ENCODE data around the gene GTSF1L.

The GTSF1L gene

DNA sequence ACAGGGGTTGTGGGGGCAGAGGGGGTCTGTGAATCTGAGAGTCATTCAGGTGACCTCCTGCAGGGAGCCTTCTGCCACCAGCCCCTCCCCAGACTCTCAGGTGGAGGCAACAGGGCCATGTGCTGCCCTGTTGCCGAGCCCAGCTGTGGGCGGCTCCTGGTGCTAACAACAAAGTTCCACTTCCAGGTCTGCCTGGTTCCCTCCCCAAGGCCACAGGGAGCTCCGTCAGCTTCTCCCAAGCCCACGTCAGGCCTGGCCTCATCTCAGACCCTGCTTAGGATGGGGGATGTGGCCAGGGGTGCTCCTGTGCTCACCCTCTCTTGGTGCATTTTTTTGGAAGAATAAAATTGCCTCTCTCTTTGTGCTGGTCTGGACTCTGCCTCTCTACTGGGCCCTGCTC is 10.7 kb downstream of the GTSF1L start:
- DNase-seq (ENCODE audit: low spot score) = no peak

DNA sequence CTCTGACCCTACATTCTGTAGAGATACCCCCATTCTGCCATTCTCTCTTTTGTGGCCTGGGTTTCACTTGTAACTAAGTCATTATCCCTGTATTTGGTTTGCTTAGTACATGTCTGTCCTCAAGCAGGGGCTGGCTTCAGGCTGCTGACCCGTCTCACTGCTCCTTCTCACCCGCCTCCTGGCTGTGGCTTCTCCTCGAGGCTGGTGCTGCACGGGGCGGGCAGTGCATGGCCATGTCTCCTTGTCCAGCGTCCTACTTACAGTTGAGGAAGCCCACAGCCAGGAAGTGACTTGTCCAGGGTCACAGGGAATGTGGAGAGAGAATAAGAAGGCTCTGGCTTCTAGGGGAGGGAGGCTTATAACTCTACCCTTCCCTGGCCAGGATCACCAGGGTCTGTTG is 11.3 kb downstream of the GTSF1L start:
- DNase-seq (ENCODE audit: low spot score) = no peak

DNA sequence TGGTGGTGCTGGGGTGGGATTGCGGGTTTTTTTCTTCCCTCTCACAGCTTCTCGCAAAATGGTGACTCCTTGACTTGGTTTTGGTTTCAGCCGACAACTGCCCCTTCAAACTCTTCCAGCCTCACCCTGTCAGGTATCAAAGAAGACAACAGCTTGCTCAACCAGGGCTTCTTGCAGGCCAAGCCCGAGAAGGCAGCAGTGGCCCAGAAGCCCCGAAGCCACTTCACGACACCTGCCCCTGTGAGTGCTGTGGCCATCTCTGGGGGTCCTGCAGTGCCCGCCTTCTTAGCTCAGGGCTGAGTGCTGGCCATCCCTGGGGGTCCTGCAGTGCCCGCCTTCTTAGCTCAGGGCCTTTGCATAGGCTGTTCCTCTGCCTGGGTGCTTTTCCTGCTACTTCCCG is 11.8 kb downstream of the GTSF1L start:
- DNase-seq (ENCODE audit: low spot score) = no peak

DNA sequence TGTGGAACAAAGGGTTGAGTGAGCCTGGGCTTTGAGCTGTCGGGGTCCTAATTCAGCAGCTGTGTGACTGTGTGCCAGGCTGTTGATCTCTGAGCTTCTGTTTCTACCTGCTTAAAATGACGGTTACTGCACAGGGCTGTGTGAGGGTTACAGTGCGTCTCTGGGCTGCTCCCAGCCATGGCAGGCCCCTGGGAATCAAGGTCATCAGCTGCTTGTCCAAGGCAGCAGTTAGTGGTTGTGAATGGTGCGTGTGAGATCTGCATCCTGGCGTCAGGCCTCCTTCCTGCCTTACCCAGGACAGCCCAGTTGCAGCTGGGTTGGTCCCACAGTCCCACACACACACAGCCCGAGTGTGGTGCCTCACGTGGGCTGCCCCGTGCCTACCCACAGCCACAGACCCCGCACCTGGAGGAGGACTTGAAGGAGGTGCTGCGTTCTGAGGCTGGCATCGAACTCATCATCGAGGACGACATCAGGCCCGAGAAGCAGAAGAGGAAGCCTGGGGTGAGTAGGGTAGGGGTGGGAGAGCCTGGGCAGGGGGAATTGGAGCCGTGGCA is 15.6 kb downstream of the GTSF1L start:
- DNase-seq (ENCODE audit: low spot score) = no peak

DNA sequence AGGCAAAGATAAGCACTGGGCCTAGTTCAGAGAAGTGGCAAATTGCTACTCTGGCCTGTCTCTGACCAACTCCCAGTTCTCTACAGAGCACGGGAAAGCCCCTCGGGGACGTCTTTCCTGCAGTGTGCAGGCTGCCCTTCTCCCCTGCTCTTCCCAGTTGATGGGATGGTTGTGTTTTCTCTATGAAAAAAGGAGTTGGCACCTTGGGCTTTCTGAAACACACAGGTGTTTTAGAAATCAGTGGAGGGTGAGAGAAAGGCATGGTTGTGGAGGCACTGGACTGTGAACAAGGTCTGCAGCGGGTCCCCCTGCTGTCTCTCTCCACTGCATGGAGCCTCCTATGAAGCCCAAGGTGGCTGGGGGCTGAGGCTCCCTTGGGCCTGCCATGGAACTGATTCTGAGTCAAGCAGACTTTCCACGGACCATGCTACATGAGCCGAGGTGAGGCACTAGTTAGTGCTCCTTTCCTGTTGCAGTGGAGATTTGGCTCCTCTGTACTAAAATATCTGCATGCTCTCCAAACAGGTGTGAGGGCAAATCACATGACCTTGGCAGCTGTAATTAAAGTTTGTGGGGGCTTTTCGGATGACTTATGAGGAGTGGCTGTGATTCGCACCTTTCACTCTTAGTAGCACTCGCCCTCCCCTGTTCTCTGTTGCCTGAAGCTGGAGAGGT is 16.3 kb downstream of the GTSF1L start:
- DNase-seq (ENCODE audit: low spot score) = no peak

DNA sequence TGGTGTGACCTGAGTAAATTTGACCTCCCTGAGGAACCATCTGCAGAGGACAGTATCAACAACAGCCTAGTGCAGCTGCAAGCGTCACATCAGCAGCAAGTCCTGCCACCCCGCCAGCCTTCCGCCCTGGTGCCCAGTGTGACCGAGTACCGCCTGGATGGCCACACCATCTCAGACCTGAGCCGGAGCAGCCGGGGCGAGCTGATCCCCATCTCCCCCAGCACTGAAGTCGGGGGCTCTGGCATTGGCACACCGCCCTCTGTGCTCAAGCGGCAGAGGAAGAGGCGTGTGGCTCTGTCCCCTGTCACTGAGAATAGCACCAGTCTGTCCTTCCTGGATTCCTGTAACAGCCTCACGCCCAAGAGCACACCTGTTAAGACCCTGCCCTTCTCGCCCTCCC is 24.3 kb downstream of the GTSF1L start:
- no peak for DNase-seq (ENCODE audit: low spot score)

DNA sequence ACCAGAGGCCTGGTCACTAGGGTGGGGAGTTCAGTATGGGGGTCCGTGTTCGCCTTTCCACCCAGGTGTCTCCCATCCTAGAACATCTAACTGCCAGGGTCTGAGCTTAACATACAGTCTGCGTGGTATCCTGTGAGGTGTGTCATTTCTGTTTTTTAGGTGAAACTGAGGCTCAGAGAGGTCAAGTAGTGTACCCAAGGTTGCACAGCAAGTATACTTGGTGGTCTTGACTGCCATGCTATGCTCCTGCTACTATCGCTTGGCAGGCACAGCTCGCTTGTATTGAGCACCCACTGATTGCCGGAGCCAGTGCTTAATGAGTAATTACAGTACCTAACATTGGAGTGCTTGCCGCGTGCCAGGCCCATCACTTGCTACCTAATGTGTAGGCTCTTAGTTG is 26.2 kb downstream of the GTSF1L start:
- no peak for DNase-seq (ENCODE audit: low spot score)

DNA sequence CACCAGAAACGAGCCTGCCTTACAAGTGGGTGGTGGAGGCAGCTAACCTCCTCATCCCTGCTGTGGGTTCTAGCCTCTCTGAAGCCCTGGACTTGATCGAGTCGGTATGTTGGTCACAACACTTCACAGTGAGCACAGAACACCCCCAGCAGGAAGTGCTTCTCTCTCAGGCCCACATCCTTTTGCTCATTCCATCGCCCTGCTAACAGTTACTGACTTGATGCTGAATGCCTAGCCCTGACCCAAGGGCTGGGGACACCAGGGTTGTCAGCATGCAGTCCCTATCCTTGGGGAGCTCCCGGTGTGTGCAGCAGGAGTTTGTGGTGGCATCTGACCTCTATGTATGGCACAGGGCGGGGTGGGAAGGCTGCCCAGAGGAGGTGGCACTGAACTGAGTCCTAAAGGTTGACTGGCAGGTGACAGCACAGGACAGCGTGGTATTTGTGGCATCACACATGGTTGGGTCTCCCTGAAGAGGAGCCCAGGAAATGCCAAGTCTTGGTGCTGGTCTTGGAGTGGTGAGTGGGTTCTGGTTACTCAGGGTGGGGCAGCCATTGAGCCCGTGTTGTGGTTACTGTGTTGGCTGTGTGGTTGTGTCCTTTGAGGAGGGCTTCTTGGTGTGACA is 26.7 kb downstream of the GTSF1L start:
- no peak for DNase-seq (ENCODE audit: low spot score)

DNA sequence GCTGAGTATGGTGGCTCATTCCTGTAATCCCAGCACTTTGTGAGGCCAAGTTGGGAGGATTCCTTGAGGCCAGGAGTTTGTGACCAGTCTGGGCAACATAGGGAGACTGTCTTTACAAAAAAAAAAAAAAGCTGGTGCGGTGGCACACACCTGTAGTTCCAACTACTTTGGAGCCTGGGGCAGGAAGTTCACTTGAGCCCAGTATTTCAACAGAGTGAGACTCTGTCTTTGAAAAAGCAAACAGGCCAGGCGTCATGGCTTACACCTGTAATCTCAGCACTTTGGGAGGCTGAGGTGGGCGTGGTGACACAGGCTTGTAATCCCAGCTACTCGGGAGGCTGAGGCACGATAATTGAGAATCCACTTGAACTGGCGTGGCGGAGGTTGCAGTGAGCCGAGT is 31.2 kb downstream of the GTSF1L start:
- no peak for DNase-seq (ENCODE audit: low spot score)

DNA sequence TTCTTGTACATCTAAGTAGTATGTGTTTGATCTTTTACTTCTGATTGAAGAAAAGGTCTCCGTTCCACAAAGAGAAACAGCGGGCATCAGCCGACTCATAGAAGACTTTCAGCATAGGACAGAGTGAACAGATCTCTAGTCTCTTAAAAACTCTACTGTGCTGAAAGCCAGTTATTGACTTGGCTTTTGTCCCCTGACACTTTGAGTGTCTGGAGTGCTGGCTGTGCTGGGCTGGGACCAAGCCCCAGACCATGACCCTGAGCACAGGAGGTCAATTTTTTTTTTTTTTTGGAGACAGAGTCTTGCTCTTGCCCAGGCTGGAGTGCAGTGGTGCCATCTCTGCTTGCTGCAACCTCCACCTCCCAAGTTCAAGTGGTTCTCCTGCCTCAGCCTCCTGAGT is 32.0 kb downstream of the GTSF1L start:
- DNase-seq (ENCODE audit: low spot score) = no peak

DNA sequence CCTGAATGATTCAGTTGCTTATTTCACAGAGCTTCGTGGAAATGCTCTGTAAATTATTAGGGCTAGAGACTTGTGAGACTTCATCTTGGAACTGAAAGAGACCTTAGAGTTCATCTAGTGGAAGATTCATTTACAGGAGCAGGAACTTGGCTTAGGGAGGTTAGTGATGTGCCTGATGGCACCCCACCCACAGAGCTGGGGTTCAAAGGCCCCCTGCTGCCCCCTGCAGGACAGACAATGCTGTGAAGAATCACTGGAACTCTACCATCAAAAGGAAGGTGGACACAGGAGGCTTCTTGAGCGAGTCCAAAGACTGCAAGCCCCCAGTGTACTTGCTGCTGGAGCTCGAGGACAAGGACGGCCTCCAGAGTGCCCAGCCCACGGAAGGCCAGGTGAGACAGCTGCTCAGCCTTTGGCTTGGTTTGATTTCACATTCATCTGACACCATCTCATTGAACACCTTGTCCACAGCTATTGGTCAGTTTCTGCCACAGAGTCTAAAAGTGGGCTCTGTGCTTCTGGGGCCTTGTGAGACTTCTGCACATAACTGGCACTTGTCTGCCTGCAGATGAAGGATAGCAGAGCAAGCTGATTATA is 34.8 kb downstream of the GTSF1L start:
- DNase-seq (ENCODE audit: low spot score) = no peak

DNA sequence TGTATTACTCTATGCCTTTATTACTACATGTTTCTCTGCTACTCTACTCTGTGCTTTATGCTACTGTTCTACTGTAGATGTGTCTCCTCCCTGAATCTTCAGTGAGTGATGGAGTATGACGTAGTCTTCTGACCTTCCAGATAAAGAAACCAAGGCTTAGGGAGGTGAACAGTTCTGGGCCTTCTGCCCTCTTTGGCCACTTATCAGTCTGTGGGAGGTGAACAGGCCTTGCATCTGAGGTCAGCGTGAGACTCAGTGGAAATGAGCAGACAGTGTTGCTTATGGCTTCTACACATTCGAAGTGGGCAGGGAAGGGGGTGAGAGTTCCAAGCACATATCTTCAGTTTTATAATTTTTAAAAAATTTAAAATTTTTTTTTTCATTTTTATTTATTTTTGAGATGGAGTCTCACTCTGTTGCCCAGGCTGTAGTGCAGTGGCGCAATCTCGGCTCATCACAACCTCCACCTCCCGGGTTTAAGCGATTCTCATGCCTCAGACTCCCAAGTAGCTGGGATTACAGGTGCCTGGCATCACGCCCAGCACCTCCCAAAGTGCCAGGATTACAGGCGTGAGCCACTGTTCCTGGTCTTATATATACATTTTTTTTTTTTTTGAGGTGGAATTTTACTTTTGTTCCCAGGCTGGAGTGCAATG is 35.7 kb downstream of the GTSF1L start:
- no peak for DNase-seq (ENCODE audit: low spot score)

DNA sequence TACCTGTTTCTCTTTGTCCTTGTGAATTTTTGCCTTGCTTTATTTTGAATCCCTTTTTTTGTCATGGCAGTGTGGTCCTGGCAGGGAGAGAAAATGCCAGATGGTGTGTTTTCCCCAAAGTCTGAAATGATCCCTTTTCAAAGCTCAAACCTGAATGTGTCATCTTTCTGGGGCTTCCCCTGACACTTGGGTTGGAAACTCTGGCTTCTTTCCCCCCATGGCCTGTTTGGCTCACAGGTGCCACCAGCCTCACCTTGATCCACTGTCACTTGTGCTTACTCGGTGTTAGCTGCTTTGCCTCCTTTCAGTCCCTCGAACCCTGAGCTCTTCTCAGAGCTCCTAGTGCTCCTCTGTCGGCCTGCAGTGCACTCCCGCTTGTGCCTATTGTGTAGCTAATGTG is 37.6 kb downstream of the GTSF1L start:
- no peak for DNase-seq (ENCODE audit: low spot score)

DNA sequence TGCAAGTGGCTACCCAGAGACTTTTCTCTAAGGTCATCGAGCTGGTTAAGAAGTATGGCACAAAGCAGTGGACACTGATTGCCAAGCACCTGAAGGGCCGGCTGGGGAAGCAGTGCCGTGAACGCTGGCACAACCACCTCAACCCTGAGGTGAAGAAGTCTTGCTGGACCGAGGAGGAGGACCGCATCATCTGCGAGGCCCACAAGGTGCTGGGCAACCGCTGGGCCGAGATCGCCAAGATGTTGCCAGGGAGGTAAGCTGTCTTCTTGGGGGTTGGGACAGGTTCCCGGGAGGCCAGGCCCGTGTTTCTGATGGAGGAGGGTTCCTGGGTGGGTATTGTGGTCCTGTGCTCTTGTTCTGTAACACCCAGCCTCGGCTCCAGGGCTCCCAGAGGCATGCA is 40.0 kb downstream of the GTSF1L start:
- DNase-seq (ENCODE audit: low spot score) = no peak

DNA sequence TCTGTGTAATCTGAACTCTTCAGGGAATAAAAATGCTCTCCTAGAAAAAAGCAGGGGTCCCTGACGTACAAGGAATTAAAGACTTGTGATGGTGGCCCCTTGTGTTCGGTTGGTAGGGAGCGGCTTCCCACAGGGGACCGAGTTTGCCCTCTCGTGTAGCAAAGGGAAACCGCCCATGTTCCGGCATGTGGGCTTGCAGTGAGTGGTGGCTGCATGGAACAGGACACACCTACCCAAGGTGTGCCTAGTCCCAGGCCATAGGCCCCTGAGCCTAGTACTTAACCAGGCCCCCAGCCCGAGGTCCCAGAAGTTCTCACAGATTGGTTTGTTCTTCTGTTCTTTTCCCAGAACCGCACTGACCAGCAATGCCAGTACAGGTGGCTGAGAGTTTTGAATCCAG is 44.4 kb downstream of the GTSF1L start:
- no peak for DNase-seq (ENCODE audit: low spot score)

DNA sequence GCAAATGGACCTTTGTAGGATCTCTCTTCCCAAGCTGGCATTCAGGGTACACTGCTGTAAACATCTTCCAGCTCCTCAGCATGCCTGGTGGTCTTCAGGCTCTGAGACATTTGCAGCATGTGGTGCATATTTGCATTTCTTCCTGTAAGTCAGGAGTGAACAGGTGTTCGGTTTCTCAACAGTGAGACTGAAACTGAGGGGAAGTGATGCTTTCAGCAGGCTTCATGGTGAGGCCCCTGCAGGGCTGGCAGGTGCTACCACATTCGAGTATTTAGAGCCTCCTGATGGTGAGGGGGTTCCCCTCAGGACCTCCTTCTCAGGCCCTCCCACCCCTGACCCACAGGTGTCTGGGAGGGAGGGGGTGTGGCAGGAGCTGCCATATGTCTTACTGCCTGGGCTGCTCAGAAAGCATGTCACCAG is 44.8 kb downstream of the GTSF1L start:
- DNase-seq (ENCODE audit: low spot score) = no peak

DNA sequence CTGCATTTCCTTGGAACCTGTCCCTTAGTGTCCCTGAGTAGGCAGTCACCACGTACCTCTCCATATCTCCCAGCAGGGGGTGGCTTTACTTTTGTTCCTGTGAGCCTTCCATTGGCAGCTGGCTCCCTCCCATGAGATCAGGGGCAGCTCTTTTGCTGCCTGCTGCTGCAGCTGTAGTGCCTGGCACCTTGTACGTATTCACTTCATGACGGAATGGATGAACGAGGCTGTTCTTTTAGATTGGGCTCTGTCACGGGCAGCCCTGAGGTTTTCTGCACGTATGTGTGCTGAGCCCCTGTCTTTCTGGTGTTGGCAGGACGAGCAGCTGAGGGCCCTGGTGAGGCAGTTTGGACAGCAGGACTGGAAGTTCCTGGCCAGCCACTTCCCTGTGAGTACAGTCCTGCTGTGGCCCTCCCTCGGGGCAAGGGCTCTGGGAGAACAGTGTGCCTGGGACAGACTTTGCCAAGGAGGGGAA is 45.3 kb downstream of the GTSF1L start:
- no peak for DNase-seq (ENCODE audit: low spot score)

DNA sequence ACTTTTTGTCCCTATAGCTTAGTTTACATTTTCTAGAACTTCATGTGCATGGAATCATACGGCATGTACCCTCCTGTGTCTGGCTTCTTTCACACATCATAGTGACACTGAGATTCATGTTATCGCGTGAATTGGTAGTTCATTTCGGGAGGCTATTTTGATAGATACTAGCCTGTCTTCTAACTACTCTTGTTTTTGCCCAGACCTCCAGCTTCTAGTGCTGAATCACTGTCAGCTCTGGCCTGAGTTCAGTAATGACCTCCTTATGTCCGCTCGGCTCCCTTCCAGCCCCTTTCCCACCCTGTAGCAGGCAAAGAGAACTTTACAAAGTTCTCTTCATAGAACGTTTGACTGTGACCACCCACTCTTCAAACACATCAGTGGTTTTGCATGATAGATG is 45.8 kb downstream of the GTSF1L start:
- DNase-seq (ENCODE audit: low spot score) = no peak

DNA sequence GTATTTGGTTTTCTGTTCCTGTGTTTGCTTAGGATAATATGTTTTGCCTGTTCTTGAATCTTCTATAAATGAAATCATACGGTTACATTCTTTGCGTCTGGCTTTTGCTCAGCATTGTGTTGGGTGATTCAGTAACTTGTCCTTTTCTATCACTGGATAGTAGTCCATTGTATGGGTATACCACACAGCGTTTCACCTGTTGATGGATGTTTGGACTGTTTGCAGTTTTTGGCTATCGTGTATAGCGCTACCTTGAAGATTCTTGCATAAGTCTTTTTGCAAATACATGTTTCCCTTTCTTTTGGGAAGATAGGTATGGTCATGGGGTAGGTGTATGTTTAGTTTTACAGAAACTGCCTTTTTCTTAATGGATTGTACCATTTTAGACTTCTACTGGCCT is 50.4 kb downstream of the GTSF1L start:
- no peak for DNase-seq (ENCODE audit: low spot score)
